HG03175 (cell line): Measurements from ENCODE around the gene VAV2.

ENCODE experiments used
- ATAC-seq: cut with Tn5 transposase; IDR thresholded peaks from one replicate; pipeline ENCODE4 v1.9.1; 2021; ENCODE audit warnings: mild to moderate bottlenecking, moderate library complexity; ENCODE audit not compliant: unreplicated experiment

VAV2 gene

DNA sequence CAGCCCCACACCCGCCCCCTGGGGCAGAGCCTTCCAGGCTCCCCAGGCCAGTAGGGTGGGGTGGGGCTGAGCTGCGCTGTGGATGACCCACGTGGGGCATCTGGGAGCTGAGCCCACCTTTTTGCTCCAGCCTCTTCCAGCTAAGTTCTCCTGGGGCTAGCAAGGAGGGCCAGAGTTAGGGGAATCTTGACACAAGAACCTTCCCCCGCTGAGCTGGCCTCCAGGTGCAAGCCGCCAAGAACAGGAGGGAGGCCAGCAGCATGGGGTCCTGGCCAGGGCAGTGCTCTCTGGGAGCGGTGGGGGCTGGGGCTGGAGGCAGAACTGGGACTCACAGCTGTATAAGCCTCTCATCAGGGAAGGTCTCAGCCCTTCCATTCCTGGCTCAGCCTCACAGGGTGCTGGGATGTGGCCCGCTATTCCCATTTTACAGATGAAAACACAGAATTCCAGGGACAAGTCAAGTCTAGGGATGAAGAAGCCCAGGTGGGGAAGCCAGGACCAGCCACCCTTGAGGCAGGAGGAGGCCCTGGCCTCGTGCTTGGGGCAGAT lies 275.5 kb downstream of the VAV2 start:
- no peak for ATAC-seq

DNA sequence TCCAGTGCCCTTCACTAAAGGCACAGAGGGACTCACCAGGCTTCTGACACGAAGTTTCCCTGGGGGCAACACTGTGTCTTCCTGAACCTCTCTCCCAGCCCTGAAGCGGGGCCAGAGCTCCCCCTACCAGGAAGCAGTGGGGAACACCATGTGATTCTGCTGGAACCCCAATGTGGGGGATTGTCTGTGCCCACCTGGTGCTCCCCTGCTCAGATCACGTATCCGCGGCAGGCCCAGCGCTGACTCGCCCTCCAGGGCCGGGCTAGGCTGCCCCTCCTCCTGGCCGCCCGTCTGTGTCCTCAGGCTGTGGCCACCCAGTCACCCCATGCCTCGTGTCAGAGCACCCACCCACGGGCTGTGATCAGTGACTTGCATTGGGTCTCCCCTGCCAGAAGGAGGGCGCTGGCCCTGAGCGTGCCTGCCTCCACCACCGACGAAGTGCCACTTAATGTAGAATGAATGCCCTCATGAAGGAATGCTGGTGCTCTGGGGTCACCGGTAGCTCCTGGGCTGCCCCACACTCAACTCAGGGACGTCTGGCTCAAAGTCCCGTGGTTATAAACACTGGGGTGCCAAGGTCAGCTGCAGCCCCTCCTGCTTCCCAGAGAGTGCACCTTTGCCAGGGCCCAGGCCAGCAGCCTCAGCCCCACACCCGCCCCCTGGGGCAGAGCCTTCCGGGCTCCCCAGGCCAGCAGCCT lies 276.1 kb downstream of the VAV2 start:
- no peak for ATAC-seq

- no peak for ATAC-seq
Measured at GRCh38 chr9:133715295-133715865, 276.7 kb downstream of the VAV2 start.

DNA sequence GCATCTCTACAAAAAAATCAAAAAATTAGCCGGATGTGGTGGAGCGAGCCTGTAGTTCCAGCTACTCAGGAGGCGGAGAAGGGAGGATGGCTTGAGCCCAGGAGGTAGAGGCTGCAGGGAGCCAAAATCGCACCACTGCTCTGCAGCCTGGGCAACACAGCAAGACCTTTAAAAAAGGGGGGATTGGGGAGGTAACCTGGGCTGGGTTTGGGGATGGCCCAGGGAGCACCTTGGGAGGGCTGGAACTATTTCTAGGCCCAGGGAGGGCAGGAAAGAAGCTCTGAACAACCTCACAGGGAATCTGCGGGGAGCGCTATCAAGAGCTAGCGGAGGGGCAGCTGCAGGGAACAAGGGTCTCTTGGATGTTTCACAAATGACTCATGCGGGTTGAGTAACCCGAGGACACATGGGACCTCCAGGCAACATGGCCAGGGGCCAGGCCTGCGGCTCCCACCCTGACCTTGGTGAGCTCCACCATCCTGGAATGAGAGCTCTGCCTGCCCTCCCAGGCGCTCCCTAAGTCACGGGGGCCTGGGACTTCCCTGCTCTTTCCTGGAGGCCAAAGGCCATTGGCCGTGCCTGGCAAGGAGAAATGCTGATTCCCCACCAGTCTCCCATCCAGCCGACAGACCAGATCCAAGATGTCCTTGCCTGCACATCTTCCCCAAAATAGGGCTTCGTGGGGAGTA lies 277.4 kb downstream of the VAV2 start:
- no peak for ATAC-seq

DNA sequence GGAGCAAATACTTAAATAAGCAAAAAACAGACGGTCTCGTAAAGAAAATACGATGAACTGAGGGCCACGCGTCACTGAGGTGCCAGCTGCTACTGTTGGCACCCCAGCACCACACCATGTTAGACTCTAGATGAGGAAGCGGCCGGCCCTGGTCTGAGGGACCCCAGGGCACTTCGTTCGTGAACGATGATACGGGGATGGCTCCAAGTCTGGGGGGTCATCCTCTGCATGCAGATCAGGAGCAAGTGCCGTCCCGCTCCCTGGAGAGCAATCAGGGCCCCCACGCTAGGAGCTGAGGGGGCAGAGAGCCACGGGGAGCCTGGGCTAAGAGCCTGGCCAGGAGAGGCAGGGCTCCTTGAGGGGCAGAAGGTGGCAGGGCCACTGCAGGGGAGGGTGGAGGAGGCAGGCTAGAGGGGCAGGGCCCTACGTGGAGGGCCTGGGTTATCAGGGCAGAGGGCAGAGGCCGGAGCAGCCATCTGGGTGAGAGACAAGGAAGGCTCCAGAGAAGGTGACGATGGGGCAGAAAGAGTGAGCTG lies 278.1 kb downstream of the VAV2 start:
- no peak for ATAC-seq

GRCh38 chr9:133713150-133713959 lies 278.8 kb downstream of the VAV2 start:
- no peak for ATAC-seq

GRCh38 chr9:133712221-133713100 lies 279.7 kb downstream of the VAV2 start:
- ATAC-seq = no peak
